HCT116 (cell line): ENCODE results near the gene MMP17.

Experiments used
- CBX3 ChIP-seq: IDR thresholded peaks from 2 replicates; pipeline ENCODE4 v1.6.1; 2012; ENCODE audit warnings: low read depth
- CTCF ChIP-seq, 3 experiments: fragments of 200-600 bp in 1 of 3; sonication (generic) in 1 of 3; IDR thresholded peaks in 2 of 3; conservative IDR thresholded peaks in 1 of 3; 2 replicates each; pipeline ENCODE4 v1.5.1; 2012 to 2017; ENCODE audit warnings: low read depth in 2 of 3, low read length in 2 of 3, antibody characterized with exemption in 1 of 3, borderline replicate concordance in 1 of 3, control low read depth in 1 of 3, mild to moderate bottlenecking in 1 of 3, mixed read lengths in 1 of 3, mixed run types in 1 of 3, moderate library complexity in 1 of 3; ENCODE audit not compliant: insufficient read depth in 1 of 3
- EZH2phosphoT487 ChIP-seq: fragments of 200-600 bp; IDR thresholded peaks from 2 replicates; pipeline ENCODE4 v1.6.1; 2018; ENCODE audit warnings: antibody characterized with exemption, borderline replicate concordance
- MAX ChIP-seq: IDR thresholded peaks from 2 replicates; pipeline ENCODE4 v1.6.1; 2012
- POLR2A ChIP-seq: IDR thresholded peaks from 2 replicates; pipeline ENCODE4 v1.7.0; 2011; ENCODE audit warnings: borderline replicate concordance; ENCODE audit not compliant: insufficient read depth, insufficient read length; ENCODE audit errors: extremely low read depth
- REST ChIP-seq: IDR thresholded peaks from 2 replicates; pipeline ENCODE4 v1.6.1; 2012; ENCODE audit warnings: low read depth
- SIN3A ChIP-seq: IDR thresholded peaks from 2 replicates; pipeline ENCODE4 v1.6.1; 2012; ENCODE audit warnings: low read depth
- TCF7L2 ChIP-seq: IDR thresholded peaks from 2 replicates; pipeline ENCODE4 v1.7.0; 2011; ENCODE audit warnings: borderline replicate concordance, inconsistent platforms; ENCODE audit not compliant: insufficient read depth, insufficient read length; ENCODE audit errors: extremely low read depth
- ZNF274 ChIP-seq: fragments of 200-500 bp; sonication (Bioruptor generic); IDR thresholded peaks from 2 replicates; pipeline ENCODE4 v1.6.1; 2014; ENCODE audit warnings: mild to moderate bottlenecking, low read depth, low read length, inconsistent platforms

GRCh38 chr12:131896811-131897270, 68.6 kb downstream of the MMP17 start:
- TF ChIP-seq ZNF274 (no peak), EZH2phosphoT487 (no peak), CTCF (IDR thresholded peaks at IDR 0.05 in 2 of 3, conservative IDR thresholded peaks at IDR 0.05 in 1 of 3; ENCODE audit: borderline replicate concordance in 1 of 3, insufficient read depth in 1 of 3, low read depth in 2 of 3, low read length in 2 of 3) (no peak), POLR2A (no peak), SIN3A (no peak), REST (no peak), CBX3 (no peak), MAX (no peak), TCF7L2 (no peak)
